Stimulated activated CD4-positive, alpha-beta T cell treated with anti-CD3 and anti-CD28 coated beads, TNF-alpha, amount 100 ng/mL, for 48 hours (primary cell): Measurements from ENCODE around the gene TCTN1.
A peak's percentile ranks its signal among the peaks of the same experiment; 100 is the strongest.
"Not testable (repeated sequence)": the region's sequence is repeated elsewhere in the genome, so short reads cannot be mapped to it uniquely, and the experiment has no call there.

Source experiments
- DNase-seq, 3 donors: peaks; one replicate each; pipeline ENCODE4 v3.0.0-alpha.2; 2020; ENCODE audit warnings: low read depth in 3 of 3

TCTN1 gene

DNA sequence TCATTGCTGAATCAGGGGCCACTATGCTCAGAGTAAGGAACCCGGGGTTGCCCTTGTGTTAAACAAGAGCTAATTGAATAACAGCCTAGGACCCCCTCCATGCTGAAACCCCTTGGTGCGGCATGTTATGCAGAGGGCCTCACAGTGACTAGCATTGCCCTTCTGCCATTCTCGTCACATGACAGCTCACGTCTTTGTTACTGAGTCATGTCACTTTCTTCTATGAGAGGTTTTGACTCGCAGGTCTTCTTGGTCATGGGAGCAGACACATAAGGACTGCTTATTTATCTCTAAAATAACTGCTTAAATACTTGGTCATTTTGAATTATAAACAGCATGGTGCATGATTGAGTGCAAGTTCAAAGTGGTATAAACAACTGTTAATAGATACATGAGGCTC lies 24.9 kb downstream of the TCTN1 start:
- no peak for DNase-seq

DNA sequence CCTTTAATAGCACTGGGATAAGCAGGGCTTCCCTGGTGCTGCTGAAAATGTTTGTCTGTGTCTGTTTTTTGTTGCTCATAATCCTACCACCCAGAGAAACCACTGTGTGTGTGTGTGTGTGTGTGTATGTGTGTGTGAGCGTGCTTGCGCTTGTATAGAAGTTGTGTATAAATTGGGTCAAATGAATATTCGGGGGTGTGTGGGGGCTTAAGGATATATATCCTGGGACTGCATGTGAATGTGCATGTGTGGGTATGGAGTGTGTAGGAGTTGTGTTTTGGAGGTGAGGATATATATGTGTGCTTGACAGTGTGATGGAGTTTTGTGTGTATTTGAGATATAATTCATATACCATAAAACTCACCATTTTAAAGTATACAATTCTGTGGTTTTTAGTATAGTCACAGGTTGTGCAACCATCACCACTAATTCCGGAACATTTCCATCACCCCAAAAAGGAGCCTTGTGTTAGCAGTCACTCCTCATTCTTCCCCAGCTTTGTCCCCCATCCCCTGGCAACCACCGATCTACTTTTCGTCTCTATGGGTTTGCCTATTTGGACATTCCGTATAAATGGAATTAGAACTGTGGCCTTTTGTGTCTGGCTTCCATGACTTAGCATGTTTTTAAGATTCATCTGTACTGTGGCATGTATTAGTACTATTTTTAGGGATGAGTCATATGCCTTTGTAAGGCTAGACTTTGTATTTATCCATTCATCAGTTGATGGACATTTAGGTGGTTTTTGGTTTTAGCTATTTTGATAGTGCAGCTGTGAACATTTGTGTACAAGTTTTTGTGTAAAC lies 25.6 kb downstream of the TCTN1 start:
- no peak for DNase-seq

DNA sequence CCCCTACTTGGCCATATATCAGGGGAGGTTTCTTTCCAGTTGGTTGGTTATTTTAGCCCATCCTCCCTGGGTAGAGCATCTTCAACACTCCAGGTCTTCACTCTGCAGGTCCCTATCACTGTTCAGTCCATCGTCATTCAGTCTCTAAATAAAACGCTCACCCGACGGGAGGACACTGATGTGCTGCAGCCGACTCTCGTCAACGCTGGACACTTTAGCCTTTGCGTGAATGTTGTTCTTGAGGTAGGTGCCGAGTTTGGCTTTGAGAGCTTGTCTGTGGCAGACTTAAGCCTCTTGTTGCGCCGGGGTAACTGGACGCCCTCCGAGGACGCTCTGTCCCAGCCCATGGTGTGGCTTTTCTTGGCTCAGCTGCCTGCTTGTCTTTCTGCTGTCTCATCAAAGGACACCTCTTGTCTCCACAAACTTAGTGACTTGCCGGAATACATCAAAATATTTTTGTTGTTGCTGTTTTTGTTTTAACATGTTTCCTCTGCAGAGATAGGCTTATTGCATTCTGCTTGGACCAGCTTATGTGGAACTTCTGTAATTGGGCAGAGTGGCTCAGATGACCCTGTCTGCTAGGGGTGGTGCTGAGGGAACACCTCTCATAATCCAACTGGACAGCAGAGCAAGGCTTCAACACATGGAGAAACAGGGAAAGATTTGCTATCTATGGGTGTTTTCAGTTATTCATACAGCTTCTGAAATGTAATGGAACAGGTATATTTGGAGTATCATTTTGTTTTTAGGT lies 26.5 kb downstream of the TCTN1 start:
- no peak for DNase-seq

DNA sequence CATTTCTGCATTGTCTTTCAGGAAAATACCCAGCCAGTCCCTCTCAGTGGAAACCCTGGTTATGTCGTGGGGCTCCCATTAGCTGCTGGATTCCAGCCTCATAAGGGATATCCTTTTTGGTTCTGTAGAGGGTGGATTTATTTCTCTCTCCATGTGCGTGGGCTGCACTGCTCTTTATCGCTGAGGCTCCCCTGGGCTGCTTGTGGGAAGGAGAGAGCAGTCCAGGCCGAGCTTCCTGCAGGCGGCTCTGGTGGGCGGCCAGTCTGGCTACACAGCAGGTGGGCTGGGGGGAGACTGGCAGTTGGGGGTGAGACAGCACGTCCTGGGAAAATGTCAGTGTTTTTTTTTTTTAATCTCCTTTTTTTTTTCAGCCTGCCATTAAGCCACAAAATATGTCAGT lies 27.6 kb downstream of the TCTN1 start:
- DNase-seq = no peak

DNA sequence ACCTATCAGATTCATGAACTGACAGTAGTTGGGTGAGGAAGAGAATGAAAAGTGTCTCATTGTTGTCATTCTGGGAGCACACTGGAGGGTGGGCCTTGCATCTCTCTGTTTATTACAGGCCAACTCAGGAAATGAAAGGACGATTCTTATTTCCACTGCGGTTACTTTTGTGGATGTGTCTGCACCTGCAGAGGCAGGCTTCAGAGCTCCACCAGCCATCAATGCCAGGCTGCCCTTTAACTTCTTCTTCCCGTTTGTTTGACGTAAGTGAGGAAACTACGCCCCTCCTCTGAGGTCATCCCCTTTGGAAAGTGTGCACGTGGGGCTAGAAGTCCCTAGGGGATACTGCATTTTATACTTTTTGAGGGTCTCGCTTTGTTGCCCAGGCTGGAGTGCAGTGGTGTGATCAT lies 33.7 kb downstream of the TCTN1 start:
- no peak for DNase-seq

DNA sequence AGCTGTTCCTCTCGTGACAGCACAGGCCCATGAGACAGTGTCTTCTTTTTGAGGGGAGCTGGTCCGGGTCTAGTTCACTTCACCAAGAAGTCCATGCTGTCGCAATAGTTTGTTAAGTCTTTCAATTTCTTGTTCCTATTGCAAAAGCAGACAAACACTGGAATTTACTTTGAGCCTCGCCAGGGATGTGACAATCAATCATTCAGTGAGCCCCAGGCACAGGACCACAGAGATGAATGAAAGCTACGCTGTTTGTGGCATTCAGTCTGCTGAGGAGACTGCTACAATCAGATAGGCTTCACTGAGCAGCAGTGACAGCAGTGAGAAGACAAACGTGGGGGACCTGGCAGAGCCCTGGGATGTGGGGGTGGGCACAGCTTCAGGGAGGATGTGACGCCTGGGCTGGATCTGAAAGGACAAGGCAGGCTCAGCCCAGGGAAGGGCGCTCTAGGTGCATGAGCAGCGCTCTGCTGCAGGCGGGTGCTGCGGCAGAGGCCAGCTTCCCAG lies 35.5 kb downstream of the TCTN1 start:
- no peak for DNase-seq

DNA sequence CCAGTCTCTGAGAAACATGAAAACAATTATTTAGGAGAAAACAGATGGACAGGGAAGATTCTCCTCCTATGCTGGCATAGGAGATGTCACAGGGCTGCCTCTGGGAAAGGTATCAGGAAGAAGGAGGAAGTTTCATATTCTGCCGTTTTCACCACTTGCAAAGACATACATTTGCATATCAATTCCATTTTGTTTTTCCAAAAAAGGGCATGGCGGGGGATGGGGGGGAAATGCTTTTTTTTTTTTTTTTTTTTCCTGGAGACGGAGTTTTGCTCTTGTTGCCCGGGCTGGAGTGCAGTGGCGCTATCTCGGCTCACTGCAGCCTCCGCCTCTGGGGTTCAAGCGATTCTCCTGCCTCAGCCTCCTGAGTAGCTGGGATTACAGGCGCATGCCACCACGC lies 40.3 kb downstream of the TCTN1 start:
- DNase-seq = not testable (repeated sequence)

DNA sequence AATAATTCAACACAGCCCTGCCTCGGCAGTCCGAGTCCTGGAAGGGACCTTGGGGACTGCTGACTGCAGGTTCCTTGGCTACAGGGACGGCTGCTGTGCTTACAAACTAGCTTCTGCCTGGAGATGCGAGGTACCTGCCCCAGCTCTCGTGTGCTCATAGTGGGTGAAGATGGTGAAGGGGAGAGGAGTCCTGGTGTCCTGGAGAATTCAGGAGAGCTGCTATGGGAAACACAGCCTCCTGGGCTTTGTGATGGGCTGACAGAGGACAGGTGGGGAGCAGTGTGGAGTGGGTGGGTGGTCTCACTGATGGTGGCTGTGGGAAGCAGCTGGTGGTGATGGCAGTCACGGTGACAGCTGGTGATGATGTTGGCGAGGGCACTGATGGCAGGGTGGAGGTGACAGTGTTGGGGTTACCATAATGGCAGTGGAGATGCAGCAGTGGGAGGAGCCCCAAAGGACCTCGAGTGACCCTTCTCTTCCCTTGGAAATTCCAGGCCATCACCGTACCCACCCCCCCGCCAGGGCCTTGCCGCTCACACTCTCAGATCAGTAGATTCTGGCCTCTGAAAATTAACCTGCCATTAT lies 42.2 kb downstream of the TCTN1 start:
- no peak for DNase-seq

DNA sequence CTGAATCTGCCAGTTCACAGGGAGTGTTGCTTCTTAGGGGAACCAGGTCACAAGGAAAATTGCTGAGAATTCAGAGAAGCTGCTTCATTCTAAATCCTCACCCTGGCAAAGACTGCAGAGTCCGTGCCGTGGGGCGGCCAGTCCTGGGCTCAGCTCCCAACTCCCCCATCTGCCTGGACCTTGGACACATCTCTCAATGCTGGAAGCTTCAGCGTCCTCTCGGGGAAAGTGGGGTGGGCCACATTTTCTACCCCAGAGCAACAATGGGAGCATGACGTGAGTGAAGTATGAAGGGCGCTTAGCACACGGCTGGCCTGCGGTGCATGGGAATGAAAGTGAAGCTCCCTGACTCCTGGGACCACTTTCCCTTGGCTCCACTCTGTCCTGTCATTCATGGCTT lies 43.8 kb downstream of the TCTN1 start:
- DNase-seq = no peak

DNA sequence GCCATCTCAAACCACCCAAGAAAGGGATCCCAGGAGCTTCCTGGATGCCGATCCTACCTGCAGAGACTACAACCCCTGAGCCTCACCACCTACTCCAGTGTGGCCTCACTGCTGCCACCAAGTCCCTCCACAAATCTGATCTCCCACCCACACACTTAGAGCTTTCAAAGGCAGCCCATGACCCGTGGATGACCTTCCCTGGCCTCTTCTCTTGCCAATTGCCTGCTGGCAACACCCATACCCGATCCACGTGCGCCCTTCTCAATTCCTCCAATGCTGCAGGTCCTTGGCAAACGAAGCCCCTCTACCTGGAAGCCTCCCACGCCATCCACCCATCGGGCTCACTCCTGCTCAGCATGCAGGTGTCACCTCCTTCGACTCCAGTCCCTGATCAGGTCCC lies 44.3 kb downstream of the TCTN1 start:
- no peak for DNase-seq

DNA sequence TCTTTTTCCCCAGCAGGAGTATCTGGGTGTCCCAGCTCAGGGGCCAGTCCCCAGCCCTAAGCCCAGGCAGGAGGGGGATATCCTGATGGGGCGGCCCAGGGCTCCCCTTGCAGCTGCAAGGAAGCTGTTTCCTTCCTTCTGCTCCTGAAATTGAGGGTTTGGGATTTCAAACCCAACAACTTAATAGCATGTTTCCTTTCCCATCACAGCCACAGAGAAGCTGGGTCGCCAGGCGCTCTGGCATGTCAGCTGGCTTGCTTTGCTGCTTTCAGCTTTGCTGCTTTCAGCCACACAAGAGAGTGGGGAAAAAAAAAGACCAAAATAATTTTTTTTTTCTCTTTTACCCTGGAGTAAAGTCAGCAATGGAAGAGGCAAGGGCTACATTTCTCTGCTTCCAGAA lies 44.9 kb downstream of the TCTN1 start:
- DNase-seq = no peak

DNA sequence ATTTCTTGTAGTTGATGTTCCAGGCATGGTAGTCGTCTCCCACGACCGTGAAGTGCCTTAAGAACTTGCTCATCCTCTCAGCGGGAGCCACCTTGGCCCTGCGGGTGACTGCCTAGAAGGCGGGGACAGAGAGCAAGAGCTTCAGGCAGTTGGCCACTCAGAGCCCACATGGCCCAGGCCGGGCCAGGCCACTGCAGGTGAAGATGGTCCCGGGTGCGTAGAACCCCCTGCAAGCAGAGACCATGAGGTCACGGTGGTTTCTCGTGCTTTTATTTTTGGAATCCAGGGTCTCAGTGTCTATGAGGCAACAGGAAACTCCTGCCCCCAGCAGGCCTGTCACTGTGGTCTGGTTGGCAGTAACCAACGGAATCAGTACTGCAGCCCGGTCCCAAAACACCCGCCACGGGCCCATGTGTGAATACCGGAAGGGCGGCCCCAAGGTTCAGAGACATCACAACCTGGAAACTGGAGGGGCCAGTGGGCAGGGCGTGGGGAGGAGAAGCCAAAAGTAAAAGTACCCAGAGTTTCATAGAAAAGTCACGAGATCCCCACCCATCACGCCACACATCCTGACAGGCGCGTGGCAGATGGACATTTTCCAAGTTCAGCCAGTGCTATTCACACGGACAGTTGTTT lies 47.5 kb downstream of the TCTN1 start:
- peak in 2 of 3 donors; percentile 27 to 36 for DNase-seq

DNA sequence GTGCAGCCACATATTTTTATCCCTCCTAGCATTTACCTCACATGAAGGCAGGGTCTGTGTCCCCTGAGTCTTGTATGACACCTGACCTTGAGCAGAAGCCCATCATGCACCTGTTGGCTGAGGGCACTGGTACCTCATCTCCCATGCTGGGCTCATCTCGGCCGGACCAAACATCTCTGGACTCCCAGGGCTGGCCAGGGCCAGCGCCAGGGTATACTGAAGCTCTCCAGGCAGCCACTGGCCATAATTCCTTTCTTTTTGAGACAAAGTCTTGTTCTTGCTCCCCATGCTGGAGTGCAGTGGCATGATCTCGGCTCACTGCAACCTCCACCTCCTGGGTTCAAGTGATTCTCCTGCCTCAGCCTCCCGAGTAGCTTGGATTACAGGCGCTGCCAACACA lies 53.0 kb downstream of the TCTN1 start:
- DNase-seq = no peak

DNA sequence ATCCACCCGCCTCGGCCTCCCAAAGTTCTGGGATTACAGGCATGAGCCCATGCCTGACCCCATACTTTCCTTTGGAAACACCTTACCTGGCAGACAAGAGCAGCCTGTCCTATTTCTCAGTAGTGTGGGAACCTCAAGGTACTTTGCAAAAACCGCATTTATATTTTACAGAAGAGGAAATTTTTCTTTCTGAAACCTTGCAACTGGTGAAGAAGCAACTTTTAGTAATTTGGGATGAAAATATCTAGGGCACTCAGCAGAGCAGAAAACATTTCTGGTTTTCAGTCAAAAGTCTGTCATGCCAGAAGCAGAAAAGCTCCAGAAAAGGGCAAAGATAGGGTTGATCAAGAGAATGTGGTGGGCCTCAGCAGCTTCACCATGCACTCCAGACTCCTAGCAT lies 53.7 kb downstream of the TCTN1 start:
- DNase-seq = no peak

DNA sequence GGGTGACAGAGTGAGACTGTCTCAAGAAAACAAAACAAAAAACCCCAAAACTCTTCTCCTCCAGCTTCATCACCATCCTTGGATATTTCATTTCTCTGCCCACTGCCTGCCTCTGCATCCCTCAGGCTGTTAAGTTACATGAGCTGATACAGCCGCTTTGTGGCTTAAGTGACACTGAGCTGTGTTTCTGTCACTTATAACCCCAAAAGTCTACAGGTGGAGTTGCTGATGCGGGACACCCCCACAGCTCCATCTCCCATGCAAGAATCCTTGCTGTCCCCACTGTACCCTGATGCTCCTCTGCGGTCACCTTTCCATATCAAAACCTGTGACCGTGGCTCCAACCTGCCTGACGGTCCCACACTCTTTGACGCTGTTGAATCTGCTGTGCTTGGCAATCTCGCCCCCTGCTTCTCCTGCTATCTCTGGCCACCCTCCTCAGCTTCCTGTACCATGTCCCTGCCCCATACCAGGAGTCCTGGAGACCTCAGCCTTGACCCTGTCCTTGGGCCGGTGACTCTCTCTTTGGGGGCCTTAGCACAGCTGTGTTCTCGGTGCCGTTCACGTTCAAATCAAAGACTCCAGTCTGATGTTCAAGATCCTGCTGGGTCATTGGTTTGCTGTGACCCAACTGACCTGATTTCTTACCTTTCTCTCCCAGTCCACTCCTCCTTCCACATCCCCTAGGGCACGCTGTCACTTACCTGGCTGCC lies 54.7 kb downstream of the TCTN1 start:
- no peak for DNase-seq

DNA sequence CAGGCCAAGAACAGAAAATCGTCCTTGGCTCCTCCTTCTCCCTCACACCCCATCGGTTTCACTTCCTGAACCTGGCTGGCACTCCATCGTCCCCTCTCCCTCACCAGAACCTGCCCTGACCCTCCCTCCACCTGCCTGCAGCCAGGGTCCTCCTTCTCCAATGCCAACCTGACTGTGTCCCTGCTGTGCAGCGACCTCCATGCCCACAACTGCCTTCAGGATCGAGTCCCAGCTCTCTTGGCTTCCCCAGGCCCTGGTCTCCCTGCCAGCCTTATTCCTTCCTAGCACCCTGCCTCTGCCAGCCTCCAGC lies 55.2 kb downstream of the TCTN1 start:
- no peak for DNase-seq

DNA sequence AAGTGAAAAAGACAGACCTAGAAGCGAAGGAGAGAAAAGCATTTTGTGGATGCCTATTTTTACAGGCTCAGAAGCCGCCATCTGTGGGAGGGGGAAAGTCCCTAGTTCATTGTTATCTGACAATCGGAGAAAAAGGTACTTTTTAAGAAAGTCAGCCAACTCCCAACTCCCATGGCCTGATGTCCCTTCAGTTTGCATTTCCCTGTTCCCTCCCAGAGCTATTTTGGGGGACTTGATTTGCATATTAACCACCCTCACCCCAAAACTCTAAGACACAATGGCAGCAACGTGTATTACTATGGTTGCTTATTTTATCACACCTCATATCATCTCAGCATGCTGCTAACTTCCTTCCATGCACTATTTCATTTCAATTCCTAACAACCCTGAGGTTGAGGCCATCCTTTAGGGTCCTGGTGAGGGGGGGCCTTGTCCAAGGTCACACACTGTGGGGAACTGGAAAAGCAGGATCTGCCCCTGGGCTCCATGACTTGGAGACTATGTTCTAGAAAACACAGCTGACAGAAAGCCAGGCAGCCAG lies 56.3 kb downstream of the TCTN1 start:
- DNase-seq = peak in 1 of 3 donors; percentile 30

DNA sequence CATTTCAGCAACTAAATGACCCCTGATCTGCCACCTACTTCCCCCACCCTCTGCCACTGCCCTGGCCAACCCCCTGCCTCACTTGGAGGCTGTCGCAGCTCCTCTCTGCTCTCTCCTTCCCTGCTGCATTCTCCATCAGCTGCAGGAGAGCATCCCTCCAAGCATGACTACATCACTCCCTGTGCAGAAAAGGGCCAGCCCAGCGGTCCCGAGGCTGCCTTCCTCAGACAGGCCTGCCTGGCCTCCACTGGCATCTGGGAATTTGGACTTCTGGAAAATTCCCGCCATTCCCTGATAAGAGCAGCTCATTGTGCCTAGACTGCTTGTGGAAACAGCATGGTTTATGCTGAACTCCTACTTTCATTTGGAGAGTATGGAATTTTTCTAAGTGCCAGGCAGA lies 62.2 kb downstream of the TCTN1 start:
- DNase-seq = no peak

DNA sequence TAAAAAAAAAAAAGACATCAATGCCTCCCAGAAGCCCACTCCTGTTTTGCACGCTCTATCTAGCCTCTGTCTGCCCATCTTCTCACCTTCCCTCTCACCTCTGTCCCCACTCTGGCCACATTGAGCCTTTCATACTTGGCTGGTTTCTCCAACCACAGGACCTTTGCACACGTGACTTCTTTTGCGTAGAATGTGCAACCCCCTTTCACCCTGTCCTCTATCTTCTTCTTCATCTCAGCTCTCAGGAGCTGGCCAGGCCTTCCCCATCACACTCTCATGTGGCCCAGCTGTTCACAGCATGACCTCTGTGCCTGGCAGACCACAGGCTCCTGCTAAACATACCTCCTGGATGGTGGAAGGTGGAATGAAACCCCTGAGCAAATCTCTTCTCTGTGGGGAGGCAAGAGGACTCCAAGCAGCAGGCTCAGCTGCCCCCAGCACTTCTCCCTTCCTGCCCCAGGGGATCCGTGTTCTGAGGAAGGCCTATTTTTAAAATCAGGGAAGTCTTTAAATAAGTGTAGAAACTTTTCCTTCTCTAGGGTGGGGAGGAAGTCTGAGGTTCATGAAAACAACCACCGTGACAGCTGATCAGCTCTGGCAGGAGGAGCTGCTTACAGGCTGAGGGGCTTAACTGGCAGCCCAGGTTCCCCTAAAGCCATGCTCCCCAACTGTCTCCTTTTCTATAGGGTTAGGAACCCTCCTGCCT lies 63.4 kb downstream of the TCTN1 start:
- DNase-seq = no peak

DNA sequence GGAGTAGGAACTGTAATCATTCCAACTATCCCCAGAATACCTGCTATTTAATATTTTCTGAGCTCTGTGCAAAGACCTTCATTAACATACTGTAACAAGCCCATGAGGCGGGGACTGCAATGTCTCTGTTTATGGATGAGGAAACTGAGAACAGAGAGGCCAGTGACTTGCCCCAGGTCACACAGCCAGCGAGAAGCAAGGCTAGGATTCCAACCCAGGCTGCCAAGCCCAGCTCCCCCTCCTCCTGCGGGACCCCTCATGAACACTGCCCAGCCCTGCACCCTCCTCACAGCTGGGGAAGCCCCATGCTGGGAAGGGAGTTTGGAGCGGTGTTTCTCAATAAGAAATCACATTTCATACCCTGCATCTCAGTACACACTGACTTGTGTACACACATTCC lies 64.1 kb downstream of the TCTN1 start:
- no peak for DNase-seq

DNA sequence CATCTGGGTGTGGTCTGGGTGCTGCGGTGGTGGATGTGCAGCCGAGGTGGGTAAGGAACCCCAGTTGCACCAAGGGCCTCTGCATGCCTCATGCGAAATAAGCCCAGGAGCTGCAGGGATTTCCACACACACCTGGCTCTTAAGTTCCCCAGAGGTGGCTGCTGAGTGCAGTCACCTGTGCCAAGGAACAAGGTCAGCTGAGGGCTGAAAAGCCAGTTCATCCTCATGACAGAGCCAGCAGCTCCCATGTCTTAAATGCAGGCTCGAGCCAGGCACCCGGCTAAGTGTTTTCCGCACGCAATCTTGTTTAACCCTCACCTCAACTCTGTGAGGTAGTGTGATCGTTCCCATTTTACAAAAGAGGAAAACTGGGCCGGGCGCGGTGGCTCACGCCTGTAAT lies 65.3 kb downstream of the TCTN1 start:
- no peak for DNase-seq
